WTC11 (cell line): ENCODE data around the gene NYAP1. TPM values are rescaled to one million over a fixed set of nuclear protein-coding genes. Genes with fewer than 3 reads are reported as not detected.

Experiments used
- ESRRA ChIP-seq: sonication (generic); formaldehyde crosslinking; IDR thresholded peaks from 2 replicates; pipeline ENCODE4 v1.8.1; 2022; ENCODE audit warnings: mild to moderate bottlenecking, missing genetic modification reagents, borderline replicate concordance
- IRF2 ChIP-seq: sonication (generic); formaldehyde crosslinking; IDR thresholded peaks from 2 replicates; pipeline ENCODE4 v1.8.0; 2022; ENCODE audit warnings: low read depth, missing genetic modification reagents, borderline replicate concordance
- ZMAT4 ChIP-seq: fragments of 250-450 bp; sonication (Bioruptor Pico); IDR thresholded peaks from 2 replicates; pipeline ENCODE4 v1.9.0; 2021; ENCODE audit warnings: mild to moderate bottlenecking
- total RNA-seq: library from RNA; stranded (reverse); gene quantifications from 3 replicates; pipeline ENCODE4 v1.2.3, GENCODE V29; 2021
- TF ChIP-seq, protein P1 (sequence below): sonication (generic); formaldehyde crosslinking; conservative IDR thresholded peaks from 2 replicates; pipeline ENCODE4 v1.8.1; 2023; ENCODE audit warnings: mild to moderate bottlenecking, low read depth, missing genetic modification reagents, moderate library complexity

Gene NYAP1
- total RNA-seq, 1 experiment from 2014 or later = 6.7 TPM

- no peak for TF ChIP-seq ESRRA
- TF ChIP-seq ZMAT4 = no peak
- TF ChIP-seq, protein P1, sequence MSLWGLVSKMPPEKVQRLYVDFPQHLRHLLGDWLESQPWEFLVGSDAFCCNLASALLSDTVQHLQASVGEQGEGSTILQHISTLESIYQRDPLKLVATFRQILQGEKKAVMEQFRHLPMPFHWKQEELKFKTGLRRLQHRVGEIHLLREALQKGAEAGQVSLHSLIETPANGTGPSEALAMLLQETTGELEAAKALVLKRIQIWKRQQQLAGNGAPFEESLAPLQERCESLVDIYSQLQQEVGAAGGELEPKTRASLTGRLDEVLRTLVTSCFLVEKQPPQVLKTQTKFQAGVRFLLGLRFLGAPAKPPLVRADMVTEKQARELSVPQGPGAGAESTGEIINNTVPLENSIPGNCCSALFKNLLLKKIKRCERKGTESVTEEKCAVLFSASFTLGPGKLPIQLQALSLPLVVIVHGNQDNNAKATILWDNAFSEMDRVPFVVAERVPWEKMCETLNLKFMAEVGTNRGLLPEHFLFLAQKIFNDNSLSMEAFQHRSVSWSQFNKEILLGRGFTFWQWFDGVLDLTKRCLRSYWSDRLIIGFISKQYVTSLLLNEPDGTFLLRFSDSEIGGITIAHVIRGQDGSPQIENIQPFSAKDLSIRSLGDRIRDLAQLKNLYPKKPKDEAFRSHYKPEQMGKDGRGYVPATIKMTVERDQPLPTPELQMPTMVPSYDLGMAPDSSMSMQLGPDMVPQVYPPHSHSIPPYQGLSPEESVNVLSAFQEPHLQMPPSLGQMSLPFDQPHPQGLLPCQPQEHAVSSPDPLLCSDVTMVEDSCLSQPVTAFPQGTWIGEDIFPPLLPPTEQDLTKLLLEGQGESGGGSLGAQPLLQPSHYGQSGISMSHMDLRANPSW (CRISPR knock-in tag) = no peak
- no peak for TF ChIP-seq IRF2 (CRISPR knock-in tag)
These were observed 60.7 kb downstream of the NYAP1 start (continued) for GRCh38 chr7:100544386-100544785.

Other genes starting within 250 kb of the NYAP1 start
- not detected in 3 replicates for gene SPDYE3, start 176.2 kb upstream of the NYAP1 start, total RNA-seq
- 30.2 to 35.8 TPM (median 30.7 TPM) in 3 replicates for gene PILRB, start 125.8 kb upstream of the NYAP1 start, total RNA-seq
- 1.8 to 3.2 TPM (median 3.0 TPM) in 3 replicates for gene PILRA, start 110.4 kb upstream of the NYAP1 start, total RNA-seq
- 1.4 to 1.5 TPM (median 1.4 TPM) in 3 replicates for gene ZCWPW1, start 55.2 kb upstream of the NYAP1 start, total RNA-seq
- gene MEPCE, start 54.1 kb upstream of the NYAP1 start, total RNA-seq = 41.9 to 49.6 TPM (median 47.7 TPM) in 3 replicates
- gene PPP1R35, start 47.4 kb upstream of the NYAP1 start, total RNA-seq = 85.9 to 90.8 TPM (median 88.3 TPM) in 3 replicates
- gene SPACDR, start 19.7 kb upstream of the NYAP1 start, total RNA-seq = 0.33 to 0.48 TPM (median 0.39 TPM) in 3 replicates
- gene TSC22D4, start 4.7 kb upstream of the NYAP1 start, total RNA-seq = 27.5 to 34.5 TPM (median 29.7 TPM) in 3 replicates
- gene AGFG2, start 55.3 kb downstream of the NYAP1 start, total RNA-seq = 6.4 to 7.4 TPM (median 7.4 TPM) in 3 replicates
- gene SAP25, start 90.0 kb downstream of the NYAP1 start, total RNA-seq = 9.3 to 11.7 TPM (median 9.7 TPM) in 3 replicates
- 52.0 to 59.6 TPM (median 56.7 TPM) in 3 replicates for gene LRCH4, start 102.2 kb downstream of the NYAP1 start, total RNA-seq
- gene FBXO24, start 102.4 kb downstream of the NYAP1 start, total RNA-seq = 0.70 to 1.3 TPM (median 0.94 TPM) in 3 replicates
- 53.5 to 74.8 TPM (median 70.4 TPM) in 3 replicates for gene PCOLCE, start 118.4 kb downstream of the NYAP1 start, total RNA-seq
- gene MOSPD3, start 128.6 kb downstream of the NYAP1 start, total RNA-seq = 21.9 to 22.4 TPM (median 22.0 TPM) in 3 replicates
- gene TFR2, start 157.6 kb downstream of the NYAP1 start, total RNA-seq = 5.7 to 7.1 TPM (median 5.8 TPM) in 3 replicates
- 0.96 to 1.3 TPM (median 0.99 TPM) in 3 replicates for gene ACTL6B, start 172.5 kb downstream of the NYAP1 start, total RNA-seq
- 182 to 194 TPM (median 184 TPM) in 3 replicates for gene GNB2, start 189.8 kb downstream of the NYAP1 start, total RNA-seq
- gene GIGYF1, start 210.3 kb downstream of the NYAP1 start, total RNA-seq = 116 to 130 TPM (median 123 TPM) in 3 replicates
- gene POP7, start 222.2 kb downstream of the NYAP1 start, total RNA-seq = 71.9 to 79.2 TPM (median 78.1 TPM) in 3 replicates
- gene EPO, start 236.5 kb downstream of the NYAP1 start, total RNA-seq = 0.63 to 0.76 TPM (median 0.66 TPM) in 3 replicates
- gene ZAN, start 249.7 kb downstream of the NYAP1 start, total RNA-seq = 0.02 to 0.07 TPM (median 0.02 TPM) in 3 replicates